ENCODE results near the gene DCLK1. TPM values are rescaled to one million over a fixed set of nuclear protein-coding genes. Genes with fewer than 3 reads are reported as not detected.
A peak's percentile ranks its signal among the peaks of the same experiment; 100 is the strongest.

Gene DCLK1
- total and polyA plus RNA-seq, 2 donors (not counting 1 experiment from before 2014, with no cell fraction given), result 0.56 to 6.3 TPM

DNA sequence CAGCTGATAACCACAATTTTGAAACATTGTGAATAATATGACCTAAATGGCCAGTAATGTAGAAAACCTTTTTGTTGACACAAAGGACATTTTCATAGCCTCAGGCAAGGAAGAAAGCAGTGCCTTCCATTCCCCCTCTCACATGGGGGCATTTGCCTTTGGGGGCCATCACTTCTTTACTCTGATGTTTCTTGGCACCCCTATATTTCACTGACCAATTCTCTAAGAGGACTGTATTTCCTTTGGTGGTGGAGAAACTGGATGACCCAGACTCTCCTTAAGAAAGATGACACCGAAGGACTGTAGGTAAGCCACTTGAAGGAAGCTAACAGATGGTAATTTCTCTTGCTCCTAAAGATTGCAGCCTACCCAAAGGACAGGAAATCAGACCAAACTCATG, 254.6 kb downstream of the DCLK1 start:
- DNase-seq (ENCODE audit: low read depth in 2 of 2), result peak in 1 of 2 donors; percentile 18

GRCh38 chr13:35874704-35875103, 256.5 kb downstream of the DCLK1 start:
- H2AFZ ChIP-seq (ENCODE audit: low read length), result no peak overlapping the region

More for the DNA sequence above, 254.6 kb downstream of the DCLK1 start:
- no peaks in the 10 kb centered on the region for H3K4me1 ChIP-seq (ENCODE audit: control insufficient read depth, extremely low read depth, insufficient read depth, low read length)
- TF ChIP-seq CTCF (conservative IDR thresholded peaks at IDR 0.05 in 1 of 2, IDR thresholded peaks at IDR 0.05 in 1 of 2; ENCODE audit: low read depth in 1 of 2, low read length in 2 of 2) (no peak), EZH2 (IDR thresholded peaks at IDR 0.05; ENCODE audit: low read length, missing control alignments) (no peak)
- H4K20me1 ChIP-seq (ENCODE audit: control insufficient read depth, extremely low read depth, insufficient read depth, low read length), result no peaks in the 10 kb centered on the region
- no peak overlapping the region for H2AFZ ChIP-seq (ENCODE audit: low read length)
- no peak overlapping the region for H3K27ac ChIP-seq (ENCODE audit: insufficient read depth, low read length)
- H3K4me2 ChIP-seq (ENCODE audit: extremely low read depth, insufficient read depth, low read length), result no peak overlapping the region
- H3K36me3 ChIP-seq (ENCODE audit: control insufficient read depth, insufficient read depth, low read length), result no peaks in the 10 kb centered on the region
- no peak overlapping the region for H3K9ac ChIP-seq (ENCODE audit: insufficient read depth, low read length)
- H3K27me3 ChIP-seq (ENCODE audit: control insufficient read depth, insufficient read depth, low read length), result no peaks in the 10 kb centered on the region
- no peaks in the 10 kb centered on the region for H3K9me3 ChIP-seq (ENCODE audit: control insufficient read depth, insufficient read depth, low read depth, low read length)
- no peaks in the 10 kb centered on the region for H3K79me2 ChIP-seq (ENCODE audit: control insufficient read depth, insufficient read depth, low read length)
- H3K4me3 ChIP-seq (replicated peaks in 1 of 4; ENCODE audit: control extremely low read depth in 1 of 4, insufficient read depth in 1 of 4, low read depth in 3 of 4, low read length in 4 of 4), result no peak overlapping the region

DNA sequence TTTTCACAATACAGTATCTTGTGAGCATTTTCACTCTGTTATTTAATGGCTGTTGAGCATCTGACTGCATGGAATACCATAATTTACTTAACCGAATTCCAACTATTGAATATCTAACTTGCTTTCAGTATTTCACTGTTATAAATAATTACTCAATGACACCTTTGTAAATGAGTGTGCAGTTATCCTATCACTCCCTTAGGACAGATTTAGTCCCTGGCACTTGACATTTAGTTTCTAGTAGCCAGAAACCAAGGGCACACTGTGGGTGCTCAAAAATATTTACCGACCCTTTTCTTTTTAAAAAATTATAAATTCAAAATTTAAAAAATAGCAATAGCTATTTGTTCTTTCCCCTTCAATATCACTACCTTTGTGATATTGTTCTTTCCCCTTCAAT, 258.8 kb downstream of the DCLK1 start:
- H3K27ac ChIP-seq (ENCODE audit: insufficient read depth, low read length), result no peak overlapping the region
- no peaks in the 10 kb centered on the region for H3K36me3 ChIP-seq (ENCODE audit: control insufficient read depth, insufficient read depth, low read length)
- no peaks in the 10 kb centered on the region for H4K20me1 ChIP-seq (ENCODE audit: control insufficient read depth, extremely low read depth, insufficient read depth, low read length)
- TF ChIP-seq CTCF (conservative IDR thresholded peaks at IDR 0.05 in 1 of 2, IDR thresholded peaks at IDR 0.05 in 1 of 2; ENCODE audit: low read depth in 1 of 2, low read length in 2 of 2) (no peak), EZH2 (IDR thresholded peaks at IDR 0.05; ENCODE audit: low read length, missing control alignments) (no peak)
- no peak overlapping the region for H3K4me2 ChIP-seq (ENCODE audit: extremely low read depth, insufficient read depth, low read length)
- no peaks in the 10 kb centered on the region for H3K4me1 ChIP-seq (ENCODE audit: control insufficient read depth, extremely low read depth, insufficient read depth, low read length)
- no peaks in the 10 kb centered on the region for H3K9me3 ChIP-seq (ENCODE audit: control insufficient read depth, insufficient read depth, low read depth, low read length)
- H3K9ac ChIP-seq (ENCODE audit: insufficient read depth, low read length), result no peak overlapping the region
- H3K27me3 ChIP-seq (ENCODE audit: control insufficient read depth, insufficient read depth, low read length), result no peaks in the 10 kb centered on the region
- DNase-seq (ENCODE audit: low read depth in 2 of 2), result no peak
- H2AFZ ChIP-seq (ENCODE audit: low read length), result no peak overlapping the region
- H3K79me2 ChIP-seq (ENCODE audit: control insufficient read depth, insufficient read depth, low read length), result no peaks in the 10 kb centered on the region
- H3K4me3 ChIP-seq (replicated peaks in 1 of 4; ENCODE audit: control extremely low read depth in 1 of 4, insufficient read depth in 1 of 4, low read depth in 3 of 4, low read length in 4 of 4), result no peak overlapping the region

More at GRCh38 chr13:35874704-35875103, 256.5 kb downstream of the DCLK1 start:
- H3K27ac ChIP-seq (ENCODE audit: insufficient read depth, low read length), result no peak overlapping the region
- no peaks in the 10 kb centered on the region for H3K36me3 ChIP-seq (ENCODE audit: control insufficient read depth, insufficient read depth, low read length)
- no peak for DNase-seq (ENCODE audit: low read depth in 2 of 2)
- H3K4me3 ChIP-seq (replicated peaks in 1 of 4; ENCODE audit: control extremely low read depth in 1 of 4, insufficient read depth in 1 of 4, low read depth in 3 of 4, low read length in 4 of 4), result no peak overlapping the region
- H3K9ac ChIP-seq (ENCODE audit: insufficient read depth, low read length), result no peak overlapping the region
- no peaks in the 10 kb centered on the region for H3K4me1 ChIP-seq (ENCODE audit: control insufficient read depth, extremely low read depth, insufficient read depth, low read length)
- no peaks in the 10 kb centered on the region for H4K20me1 ChIP-seq (ENCODE audit: control insufficient read depth, extremely low read depth, insufficient read depth, low read length)
- no peak overlapping the region for H3K4me2 ChIP-seq (ENCODE audit: extremely low read depth, insufficient read depth, low read length)
- no peaks in the 10 kb centered on the region for H3K27me3 ChIP-seq (ENCODE audit: control insufficient read depth, insufficient read depth, low read length)
- no peaks in the 10 kb centered on the region for H3K9me3 ChIP-seq (ENCODE audit: control insufficient read depth, insufficient read depth, low read depth, low read length)
- H3K79me2 ChIP-seq (ENCODE audit: control insufficient read depth, insufficient read depth, low read length), result no peaks in the 10 kb centered on the region
- TF ChIP-seq EZH2 (IDR thresholded peaks at IDR 0.05; ENCODE audit: low read length, missing control alignments), result no peak
- TF ChIP-seq CTCF (conservative IDR thresholded peaks at IDR 0.05 in 1 of 2, IDR thresholded peaks at IDR 0.05 in 1 of 2; ENCODE audit: low read depth in 1 of 2, low read length in 2 of 2), result no peak
